GM23248 (cell line): ENCODE measurements around the gene SLC7A4.
"Not testable (repeated sequence)": the region's sequence is repeated elsewhere in the genome, so short reads cannot be mapped to it uniquely, and the experiment has no call there.

Experiments used
- EZH2 ChIP-seq: fragments of 200-600 bp; sonication (generic); IDR thresholded peaks from 2 replicates; pipeline ENCODE4 v1.6.1; 2018; ENCODE audit warnings: antibody characterized with exemption, mild to moderate bottlenecking; ENCODE audit not compliant: insufficient read depth, poor library complexity, severe bottlenecking
- EZH2phosphoT487 ChIP-seq: fragments of 200-600 bp; sonication (generic); IDR thresholded peaks from 2 replicates; pipeline ENCODE4 v1.6.1; 2018; ENCODE audit warnings: antibody characterized with exemption, moderate library complexity, mild to moderate bottlenecking, low read depth; ENCODE audit not compliant: insufficient read depth

- TF ChIP-seq EZH2phosphoT487, EZH2: not testable (repeated sequence)
These were observed 23.2 kb downstream of the SLC7A4 start for GRCh38 chr22:21009208-21009607.
